Suprapubic skin (tissue), 4 donors: ENCODE results near the gene KIF5A. TPM values are rescaled to one million over a fixed set of nuclear protein-coding genes. Genes with fewer than 3 reads are reported as not detected.

Experiments used
- DNase-seq, 2 donors: peaks; one replicate each; pipeline ENCODE4 v3.0.0-alpha.2; 2019; ENCODE audit warnings: low spot score in 2 of 2
- H3K27ac ChIP-seq: fragments of 200-600 bp; sonication (generic); one replicate; pipeline ENCODE4 v1.5.1; 2019
- H3K27me3 ChIP-seq: fragments of 200-600 bp; sonication (generic); one replicate; pipeline ENCODE4 v1.5.1; 2019
- H3K36me3 ChIP-seq: fragments of 200-600 bp; sonication (generic); one replicate; pipeline ENCODE4 v1.5.1; 2019
- H3K4me1 ChIP-seq: fragments of 200-600 bp; sonication (generic); one replicate; pipeline ENCODE4 v1.5.1; 2019
- H3K4me3 ChIP-seq: fragments of 200-600 bp; sonication (generic); one replicate; pipeline ENCODE4 v1.5.1; 2019; ENCODE audit warnings: mild to moderate bottlenecking
- H3K9me3 ChIP-seq: fragments of 200-600 bp; sonication (generic); one replicate; pipeline ENCODE4 v1.5.1; 2019
- CTCF ChIP-seq, 2 donors: fragments of 200-600 bp in 1 of 2; fragments of 450-650 bp in 1 of 2; sonication (generic) in 1 of 2; IDR thresholded peaks; one replicate each; pipeline ENCODE4 v1.5.1; 2016 to 2019; ENCODE audit warnings: antibody characterized with exemption in 2 of 2, mild to moderate bottlenecking in 1 of 2, moderate library complexity in 1 of 2
- EP300 ChIP-seq: sonication (generic); formaldehyde crosslinking; IDR thresholded peaks from one replicate; pipeline ENCODE4 v1.6.1; 2017; ENCODE audit warnings: antibody characterized with exemption
- POLR2A ChIP-seq, 2 donors: fragments of 450-650 bp; IDR thresholded peaks; one replicate each; pipeline ENCODE4 v1.6.1; 2017; ENCODE audit warnings: antibody characterized with exemption in 2 of 2, mild to moderate bottlenecking in 2 of 2, moderate library complexity in 2 of 2
- POLR2AphosphoS5 ChIP-seq, 3 donors: sonication (generic); formaldehyde crosslinking; IDR thresholded peaks; one replicate each; pipeline ENCODE4 v1.6.1; 2017; ENCODE audit warnings: antibody characterized with exemption in 3 of 3
- WGBS: methylation state at CpG from one replicate; pipeline ENCODE4 v1.1.5; 2018; 5-methylcytosine and 5-hydroxymethylcytosine counted together
- total RNA-seq, 4 donors: library from RNA; depleted of rRNA; stranded (reverse); fragments of >200 nt; gene quantifications; one replicate each; pipeline ENCODE4 v1.1.0, GENCODE V29; 2016

KIF5A gene
- total RNA-seq, 4 donors from 2014 or later: 0.08 to 0.23 TPM; not detected in 2

GRCh38 chr12:57625261-57626032 is 75.6 kb downstream of the KIF5A start:
- no peak overlapping the region for H3K27ac ChIP-seq
- no peaks in the 10 kb centered on the region for H3K36me3 ChIP-seq
- TF ChIP-seq POLR2AphosphoS5 (IDR thresholded peaks at IDR 0.05) (no peak), CTCF (IDR thresholded peaks at IDR 0.05) (no peak), EP300 (no peak), POLR2A (IDR thresholded peaks at IDR 0.05) (no peak)
- H3K4me1 ChIP-seq: peaks cover 25% of the 10 kb centered on the region
- DNase-seq: peak in 1 of 2 donors; percentile 55
- H3K9me3 ChIP-seq: no peaks in the 10 kb centered on the region
- no peak overlapping the region for H3K4me3 ChIP-seq
- WGBS: 75% methylated on average over 11 of the region's 12 CpGs
- H3K27me3 ChIP-seq: peaks cover 93% of the 10 kb centered on the region

- Histone ChIP-seq H3K4me3 (no peak overlapping the region), H3K9me3 (no peaks in the 10 kb centered on the region), H3K27me3 (peaks cover 91% of the 10 kb centered on the region), H3K27ac (no peak overlapping the region), H3K36me3 (no peaks in the 10 kb centered on the region), H3K4me1 (peaks cover 16% of the 10 kb centered on the region)
- DNase-seq: peak in 1 of 2 donors; percentile 60
- WGBS: 41% methylated on average over 13 of the region's 13 CpGs
- TF ChIP-seq EP300: no peak
- TF ChIP-seq CTCF (IDR thresholded peaks at IDR 0.05): no peak
- TF ChIP-seq POLR2AphosphoS5 (IDR thresholded peaks at IDR 0.05): no peak
- no peak for TF ChIP-seq POLR2A (IDR thresholded peaks at IDR 0.05)
These were observed 76.5 kb downstream of the KIF5A start for GRCh38 chr12:57626111-57626920.

- Histone ChIP-seq H3K9me3 (no peaks in the 10 kb centered on the region), H3K4me1 (peaks cover 13% of the 10 kb centered on the region), H3K4me3 (no peak overlapping the region), H3K36me3 (no peaks in the 10 kb centered on the region), H3K27ac (no peak overlapping the region), H3K27me3 (peaks cover 91% of the 10 kb centered on the region)
- DNase-seq: peak in 1 of 2 donors; percentile 37
- TF ChIP-seq CTCF (IDR thresholded peaks at IDR 0.05) (no peak), POLR2AphosphoS5 (IDR thresholded peaks at IDR 0.05) (no peak), EP300 (no peak), POLR2A (IDR thresholded peaks at IDR 0.05) (no peak)
- WGBS: 32% methylated on average over 9 of the region's 9 CpGs
These were observed 77.1 kb downstream of the KIF5A start for GRCh38 chr12:57626921-57627445.

GRCh38 chr12:57627501-57628279 is 77.8 kb downstream of the KIF5A start:
- Histone ChIP-seq H3K4me1 (peaks cover 20% of the 10 kb centered on the region), H3K27me3 (peaks cover 91% of the 10 kb centered on the region), H3K36me3 (no peaks in the 10 kb centered on the region), H3K9me3 (no peaks in the 10 kb centered on the region), H3K27ac (no peak overlapping the region), H3K4me3 (peak overlapping the region; percentile 27)
- TF ChIP-seq POLR2AphosphoS5 (IDR thresholded peaks at IDR 0.05) (no peak), CTCF (IDR thresholded peaks at IDR 0.05) (no peak), EP300 (no peak), POLR2A (IDR thresholded peaks at IDR 0.05) (no peak)
- WGBS: 35% methylated on average over 14 of the region's 67 CpGs
- peak; percentile 60 to 81 for DNase-seq
